ENCODE data around the gene LHX2.

Gene LHX2

GRCh38 chr9:124035001-124035650 is 23.6 kb downstream of the LHX2 start:
- Histone ChIP-seq H3K9me3 (no peaks in the 10 kb centered on the region), H3K27me3 (peaks cover 0 to 75% of the 10 kb centered on the region in 2 donors), H3K4me3 (no peak overlapping the region), H3K27ac (no peak overlapping the region), H3K36me3 (no peaks in the 10 kb centered on the region), H3K4me1 (peaks cover 0 to 2% (median 0%) of the 10 kb centered on the region in 4 donors)
- TF ChIP-seq CTCF (IDR thresholded peaks at IDR 0.05): no peak
- no peak for DNase-seq
- intact Hi-C loops (cut with DNase I; ENCODE audit: low total_unique reads): loop anchor here (10.0 kb wide), 1 partner anchor 630 kb away; no protein-coding TSS in a partner anchor

DNA sequence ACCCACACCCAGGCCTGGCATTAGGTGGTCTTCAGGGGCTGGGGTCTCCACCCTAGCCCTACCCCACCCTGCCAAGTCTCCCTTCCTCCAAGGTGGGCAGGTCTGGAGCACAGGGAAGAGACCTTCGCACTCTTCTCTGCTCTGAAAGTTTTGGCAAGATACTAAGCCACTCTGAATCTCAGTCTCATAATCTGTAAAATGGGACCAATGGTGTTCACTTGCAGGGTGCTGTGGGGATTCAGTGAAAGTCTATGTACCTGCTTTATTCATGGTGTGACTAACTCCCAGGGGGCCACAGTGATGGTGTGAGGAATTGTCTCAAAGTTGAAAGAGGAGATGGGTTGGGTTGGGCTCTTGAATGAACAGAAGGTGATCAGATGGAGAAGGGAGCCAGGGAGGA is 25.0 kb downstream of the LHX2 start:
- H3K27me3 ChIP-seq: peaks cover 0 to 83% of the 10 kb centered on the region in 2 donors
- H3K36me3 ChIP-seq: no peaks in the 10 kb centered on the region
- no peak for TF ChIP-seq CTCF (IDR thresholded peaks at IDR 0.05)
- H3K27ac ChIP-seq: no peak overlapping the region
- DNase-seq: no peak
- no peaks in the 10 kb centered on the region for H3K9me3 ChIP-seq
- H3K4me1 ChIP-seq: peaks cover 0 to 17% (median 11%) of the 10 kb centered on the region in 4 donors
- no peak overlapping the region for H3K4me3 ChIP-seq
- intact Hi-C loops (cut with DNase I; ENCODE audit: low total_unique reads): loop anchor here (10.0 kb wide), 1 partner anchor 632 kb away; no protein-coding TSS in a partner anchor

- TF ChIP-seq CTCF (IDR thresholded peaks at IDR 0.05): no peak
- intact Hi-C loops (cut with DNase I; ENCODE audit: low total_unique reads): loop anchor here (10.0 kb wide), 1 partner anchor 633 kb away; no protein-coding TSS in a partner anchor
- peaks cover 0 to 89% of the 10 kb centered on the region in 2 donors for H3K27me3 ChIP-seq
- no peak overlapping the region for H3K27ac ChIP-seq
- no peak for DNase-seq
- H3K4me1 ChIP-seq: peaks cover 0 to 26% (median 17%) of the 10 kb centered on the region in 4 donors
- no peaks in the 10 kb centered on the region for H3K9me3 ChIP-seq
- H3K4me3 ChIP-seq: no peak overlapping the region
- no peaks in the 10 kb centered on the region for H3K36me3 ChIP-seq
Measured at GRCh38 chr9:124037790-124038189, 26.2 kb downstream of the LHX2 start.

GRCh38 chr9:124038239-124038638 is 26.7 kb downstream of the LHX2 start:
- H3K27ac ChIP-seq: no peak overlapping the region
- H3K36me3 ChIP-seq: no peaks in the 10 kb centered on the region
- H3K9me3 ChIP-seq: no peaks in the 10 kb centered on the region
- H3K27me3 ChIP-seq: peaks cover 0 to 85% of the 10 kb centered on the region in 2 donors
- DNase-seq: no peak
- peaks cover 0 to 26% (median 17%) of the 10 kb centered on the region in 4 donors for H3K4me1 ChIP-seq
- intact Hi-C loops (cut with DNase I; ENCODE audit: low total_unique reads): loop anchor here (10.0 kb wide), 1 partner anchor 633 kb away; no protein-coding TSS in a partner anchor
- no peak for TF ChIP-seq CTCF (IDR thresholded peaks at IDR 0.05)
- no peak overlapping the region for H3K4me3 ChIP-seq

DNA sequence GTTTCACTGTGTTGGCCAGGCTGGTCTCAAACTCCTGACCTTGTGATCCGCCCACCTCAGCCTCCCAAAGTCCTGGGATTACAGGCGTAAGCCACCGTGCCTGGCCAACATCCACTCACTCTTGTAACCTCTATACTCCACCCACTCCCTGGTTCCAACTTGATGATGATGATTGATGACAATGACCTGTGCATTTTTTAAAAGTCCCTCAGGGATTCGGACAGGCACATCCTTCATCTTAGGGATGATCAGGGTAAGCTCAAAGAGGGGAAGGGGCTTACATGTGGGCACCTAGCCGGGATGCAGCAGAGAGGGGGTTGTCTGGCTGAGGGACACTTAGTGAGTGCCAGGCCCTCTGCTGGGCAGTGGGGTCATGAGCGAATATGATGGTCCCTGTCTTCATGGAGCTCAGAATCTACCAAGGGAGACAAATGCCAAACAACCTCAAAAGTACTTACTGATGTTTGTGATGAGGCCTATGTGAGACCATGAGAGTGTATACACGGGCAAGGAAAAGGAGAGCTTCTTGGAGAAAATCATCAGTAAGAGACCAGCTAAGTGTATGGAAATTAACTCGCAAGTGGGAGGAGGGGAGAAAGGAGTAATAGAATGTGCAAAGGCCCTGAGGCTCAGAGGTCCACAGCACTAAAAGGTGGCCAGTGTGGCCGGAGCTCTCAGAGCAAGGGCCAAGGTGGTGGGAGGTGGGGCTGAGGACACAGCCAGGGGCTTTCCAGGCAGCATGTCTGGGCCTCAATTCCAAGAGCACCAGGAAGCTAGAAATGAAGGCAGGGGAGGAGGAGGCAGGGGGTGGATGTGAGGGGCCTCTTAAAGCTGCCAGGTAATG is 27.4 kb downstream of the LHX2 start:
- no peak for TF ChIP-seq CTCF (IDR thresholded peaks at IDR 0.05)
- Histone ChIP-seq H3K27ac (no peak overlapping the region), H3K9me3 (no peaks in the 10 kb centered on the region), H3K36me3 (no peaks in the 10 kb centered on the region), H3K27me3 (peaks cover 0 to 82% of the 10 kb centered on the region in 2 donors), H3K4me3 (no peak overlapping the region), H3K4me1 (peaks cover 0 to 26% (median 17%) of the 10 kb centered on the region in 4 donors)
- intact Hi-C loops (cut with DNase I; ENCODE audit: low total_unique reads): loop anchor here (10.0 kb wide), 1 partner anchor 634 kb away; no protein-coding TSS in a partner anchor
- DNase-seq: no peak
